HG03175 (cell line): ENCODE measurements around the gene MAD1L1.

Experiments used
- ATAC-seq: cut with Tn5 transposase; IDR thresholded peaks from one replicate; pipeline ENCODE4 v1.9.1; 2021; ENCODE audit warnings: mild to moderate bottlenecking, moderate library complexity; ENCODE audit not compliant: unreplicated experiment

MAD1L1 gene

DNA sequence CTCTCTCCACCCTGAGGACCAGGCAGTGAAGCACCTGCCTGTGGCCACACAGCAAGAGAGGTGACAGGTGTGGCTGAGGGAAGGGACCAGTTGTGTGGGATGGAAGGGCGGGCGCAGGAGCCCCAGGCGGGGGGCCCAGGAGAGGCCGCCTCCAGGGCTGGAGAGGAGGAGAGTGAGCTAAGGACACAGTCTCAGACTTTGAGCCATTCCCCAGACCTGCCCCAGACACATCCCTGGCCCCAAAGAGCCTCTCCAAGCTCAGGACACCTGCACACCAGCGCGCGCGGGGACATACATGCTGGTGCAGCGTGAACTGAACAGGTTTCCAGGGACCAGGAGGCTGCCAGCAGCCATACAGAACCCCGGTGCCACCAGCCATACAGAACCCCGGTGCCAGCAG is 237.3 kb downstream of the MAD1L1 start:
- no peak for ATAC-seq

DNA sequence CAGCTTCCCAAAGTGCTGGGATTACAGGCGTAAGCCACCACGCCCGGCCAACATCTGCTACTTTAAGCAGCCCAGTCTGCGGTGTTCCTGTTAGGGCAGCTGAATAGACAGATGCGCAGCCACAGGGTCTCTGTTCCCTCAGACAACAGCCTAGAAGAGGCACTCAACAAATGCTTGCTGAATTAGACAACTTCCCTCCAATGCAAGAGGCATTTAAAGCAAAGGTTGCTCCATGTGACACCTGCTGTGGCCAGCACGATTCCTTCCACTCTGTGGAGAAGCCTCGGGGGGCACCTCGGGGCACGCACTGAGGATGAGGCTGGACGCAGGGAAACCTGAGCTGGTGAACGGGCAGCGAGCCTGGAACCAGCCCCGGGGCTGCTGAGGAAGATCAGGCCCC is 237.8 kb downstream of the MAD1L1 start:
- no peak for ATAC-seq

DNA sequence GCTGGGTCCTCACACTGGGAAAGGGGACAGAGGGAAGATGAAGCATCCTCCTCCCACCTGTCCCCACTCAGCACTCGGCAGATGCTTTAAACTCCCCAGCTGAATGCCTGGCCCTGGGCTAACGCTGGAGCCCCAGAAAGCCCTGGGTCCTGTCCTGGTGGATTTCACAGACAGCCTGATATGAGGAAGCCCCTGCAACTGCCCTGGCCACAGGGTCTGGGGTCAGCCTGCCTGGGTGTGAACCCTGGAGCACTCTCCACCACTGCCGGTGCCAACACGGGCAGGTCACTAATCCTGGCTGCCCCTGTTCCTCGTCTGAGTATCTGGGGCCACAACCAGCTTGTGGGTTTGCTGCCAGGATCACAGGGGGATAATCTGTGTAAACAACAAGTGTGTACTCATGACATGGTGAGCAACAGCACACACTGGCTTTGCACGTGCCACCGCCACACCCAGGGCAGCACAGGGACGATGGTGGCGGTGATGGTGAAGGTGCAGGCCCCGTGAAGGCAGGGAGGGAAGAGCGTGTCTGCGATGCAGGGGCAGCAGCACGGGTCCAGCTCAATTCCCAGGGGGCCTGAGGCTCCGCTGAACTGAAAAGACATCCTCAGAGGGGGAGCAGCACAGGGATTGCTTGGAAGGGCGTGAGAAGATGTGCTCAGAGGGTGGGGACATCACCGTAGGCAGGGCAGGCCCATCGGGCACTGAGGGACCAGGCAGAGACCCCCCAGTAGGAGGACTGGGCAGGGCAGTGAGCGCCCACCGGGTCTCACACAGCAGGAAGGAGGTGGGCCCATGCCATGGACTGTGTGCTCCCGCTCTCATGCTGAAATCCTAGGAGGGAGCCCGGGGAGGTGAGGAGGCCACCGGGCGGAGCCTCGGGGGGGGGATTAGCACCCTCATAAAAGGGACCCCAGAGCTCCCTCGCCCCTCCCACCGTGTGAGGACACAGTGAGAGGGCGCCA is 238.7 kb downstream of the MAD1L1 start:
- no peak for ATAC-seq

DNA sequence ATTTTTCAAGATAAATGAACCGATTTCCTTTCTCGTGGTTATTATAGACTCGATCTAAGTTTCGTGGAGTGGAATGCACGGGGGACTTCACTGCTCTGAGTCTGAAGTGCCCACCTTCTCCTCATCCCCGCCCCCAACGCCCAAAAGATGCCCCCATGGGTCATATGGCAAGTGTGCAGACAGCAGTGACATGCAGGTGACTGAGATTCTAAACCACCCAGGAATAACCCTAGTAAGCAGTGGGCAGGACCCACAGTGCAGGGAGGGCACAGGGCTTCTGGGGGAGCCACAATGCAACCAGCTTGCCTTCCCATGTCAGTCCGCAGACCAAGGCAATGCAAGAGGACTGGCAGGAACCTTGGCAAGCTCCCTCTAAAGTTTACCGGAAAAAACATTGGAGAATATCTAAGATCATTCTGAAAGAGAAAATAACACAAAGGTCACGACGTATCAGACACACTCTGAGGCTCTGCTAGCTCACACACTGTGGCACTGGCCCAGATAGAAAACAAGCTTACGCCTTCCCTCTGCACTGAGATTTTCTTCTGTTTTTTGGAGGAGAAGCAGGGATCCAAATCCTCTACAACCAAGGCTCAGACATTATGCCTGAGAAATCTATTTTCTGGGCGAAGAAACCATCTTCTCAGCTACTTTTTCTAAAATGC is 239.6 kb downstream of the MAD1L1 start:
- no peak for ATAC-seq

DNA sequence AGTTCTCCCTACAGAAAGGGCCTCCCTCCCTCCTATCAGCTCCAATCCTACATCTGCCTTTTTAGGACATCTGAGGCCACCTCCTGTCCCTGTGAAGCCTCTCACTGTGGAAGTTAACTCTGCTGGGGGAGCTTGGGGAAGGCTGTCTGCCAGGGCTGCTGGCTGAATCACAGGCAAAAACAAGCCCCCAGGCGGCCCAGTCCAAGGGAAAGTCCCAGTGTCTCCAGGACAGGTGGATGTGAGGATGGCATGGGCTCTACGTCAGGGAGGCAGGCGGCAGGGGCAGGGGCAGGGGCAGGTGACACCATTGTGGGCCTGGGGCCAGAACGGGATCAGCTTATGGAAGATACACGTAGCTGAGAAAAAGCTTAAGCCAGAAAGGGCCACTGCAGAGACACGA is 240.2 kb downstream of the MAD1L1 start:
- ATAC-seq, result no peak

DNA sequence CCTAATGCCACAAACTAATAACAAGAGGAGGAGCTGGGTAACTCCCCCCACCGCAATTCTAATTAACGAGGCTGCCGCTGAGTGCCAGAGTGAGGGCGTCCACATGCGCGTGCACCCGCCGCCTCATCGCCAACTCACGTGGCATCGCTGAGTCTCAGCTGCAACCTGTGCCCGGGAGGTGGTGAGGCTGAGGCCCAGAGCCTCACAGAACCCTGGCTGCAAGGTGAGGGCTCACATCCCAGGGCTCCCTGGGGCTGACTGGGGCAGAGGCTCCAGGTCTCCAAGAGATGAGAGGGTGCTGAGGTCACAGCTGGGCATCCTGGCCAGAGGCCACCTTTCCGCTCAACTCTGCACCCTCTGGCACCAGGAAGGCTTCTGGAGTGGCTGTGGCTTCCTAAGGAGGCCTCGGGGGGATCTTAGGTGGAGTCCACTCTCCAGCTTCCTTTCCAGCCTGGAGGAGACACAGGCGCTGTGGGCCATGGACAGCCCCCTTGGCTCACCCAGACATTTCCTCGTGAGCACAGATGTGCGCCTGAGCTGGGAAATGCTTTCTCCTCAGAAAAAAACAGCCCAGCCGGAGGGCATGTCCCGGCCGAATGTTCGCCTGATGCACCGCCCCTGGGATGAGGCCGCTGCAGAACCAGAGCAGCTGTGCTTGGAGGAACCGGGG is 242.6 kb downstream of the MAD1L1 start:
- ATAC-seq, result no peak

DNA sequence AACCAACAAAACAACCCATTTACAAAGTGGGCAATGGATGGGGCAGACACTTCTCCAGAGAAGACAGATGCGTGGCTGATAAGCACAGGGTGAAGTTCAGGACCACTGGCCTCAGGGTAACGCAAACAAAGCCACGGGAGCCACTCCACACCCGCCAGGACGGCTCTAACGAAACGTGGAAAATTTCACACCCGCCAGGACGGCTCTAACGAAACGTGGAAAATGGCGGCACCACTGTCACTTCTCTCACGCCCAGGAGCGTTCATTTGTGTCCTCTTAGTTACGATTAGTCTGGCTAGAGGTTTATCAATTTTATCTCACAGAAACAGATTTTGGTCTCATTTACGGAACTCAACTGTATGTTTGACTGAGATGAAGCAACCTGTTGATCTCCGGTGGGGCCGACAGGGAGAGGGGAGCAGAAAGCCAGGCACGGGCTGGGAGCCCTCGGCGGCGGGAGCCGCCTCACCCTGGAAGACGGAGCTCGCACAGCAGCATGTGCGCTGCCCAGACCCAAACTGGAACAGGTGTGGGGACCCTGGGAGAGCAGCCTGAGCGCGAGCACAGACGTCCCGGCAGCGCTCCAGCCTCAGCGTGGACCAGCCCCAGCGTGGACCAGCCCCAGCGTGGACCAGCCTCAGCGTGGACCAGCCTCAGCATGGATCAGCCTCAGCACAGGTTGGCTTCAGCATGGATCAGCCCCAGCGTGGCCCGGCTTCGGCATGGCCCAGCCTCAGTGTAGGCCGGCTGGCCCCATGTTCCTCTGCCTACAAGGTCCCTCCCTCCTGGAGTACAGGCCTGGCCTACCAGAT is 243.5 kb downstream of the MAD1L1 start:
- ATAC-seq, result no peak

DNA sequence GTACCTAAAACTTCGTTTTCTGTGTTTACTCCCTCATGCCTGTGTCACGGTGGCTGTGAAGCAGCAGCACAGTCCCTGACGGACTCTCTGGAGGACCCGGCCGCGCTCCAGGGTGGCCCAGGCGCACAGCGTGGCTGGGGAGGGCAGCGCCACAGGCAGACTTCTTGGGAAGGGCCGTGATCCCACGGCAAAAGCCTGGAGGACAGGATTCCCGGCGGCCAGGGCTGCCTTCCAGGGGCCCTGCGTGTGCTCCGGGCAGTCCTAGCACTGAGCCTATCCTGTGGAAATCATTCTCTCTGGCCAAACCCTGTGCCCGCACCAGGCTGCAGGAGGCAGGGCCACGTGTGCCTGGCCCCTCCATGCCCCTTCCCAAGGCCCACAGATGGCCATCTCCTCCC is 244.2 kb downstream of the MAD1L1 start:
- ATAC-seq, result no peak

DNA sequence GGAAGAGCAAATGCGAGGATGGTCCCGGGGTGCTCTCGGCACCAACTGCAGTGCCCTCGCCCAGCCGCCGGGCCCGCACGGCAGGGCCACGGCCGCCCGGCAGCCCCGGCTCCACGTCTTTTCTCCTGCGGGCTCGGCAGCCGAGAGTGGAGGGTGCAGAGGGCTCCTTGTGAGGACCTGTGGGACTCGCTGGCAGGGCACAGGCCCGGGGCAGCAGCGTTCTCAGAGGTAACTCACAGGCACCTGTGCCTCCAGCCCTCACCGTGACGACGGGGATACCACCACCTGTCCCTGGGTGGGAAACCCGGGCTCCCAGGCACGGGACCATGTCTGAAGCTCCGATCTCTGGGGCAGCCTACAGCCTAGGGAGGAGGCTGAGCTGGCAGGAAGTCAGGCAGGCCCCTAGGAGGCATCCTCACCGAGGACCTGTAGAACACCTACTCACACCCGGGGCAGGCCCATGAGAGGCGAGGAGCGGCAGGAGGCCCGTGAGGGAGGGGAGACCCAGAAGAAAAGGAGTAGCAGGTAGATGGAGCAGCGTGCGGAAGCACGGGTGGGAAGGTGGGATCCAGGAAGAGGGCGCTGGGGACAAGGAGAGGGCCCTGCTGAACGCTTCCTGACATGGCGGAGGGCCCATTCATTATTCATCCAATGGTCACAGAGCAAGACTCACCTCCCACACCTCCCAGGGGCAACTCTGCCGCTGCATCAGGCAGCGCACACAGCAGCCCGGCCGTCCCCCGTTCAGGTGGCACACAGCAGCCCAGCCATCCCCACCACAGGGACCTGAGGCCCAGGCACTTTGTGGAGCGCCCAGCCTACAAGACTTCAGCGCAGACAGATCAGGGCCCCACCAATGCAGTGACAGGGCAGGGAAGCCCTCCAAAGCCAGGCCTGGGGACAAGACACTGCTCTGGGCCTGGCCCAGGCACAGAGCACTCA is 244.9 kb downstream of the MAD1L1 start:
- ATAC-seq, result no peak

DNA sequence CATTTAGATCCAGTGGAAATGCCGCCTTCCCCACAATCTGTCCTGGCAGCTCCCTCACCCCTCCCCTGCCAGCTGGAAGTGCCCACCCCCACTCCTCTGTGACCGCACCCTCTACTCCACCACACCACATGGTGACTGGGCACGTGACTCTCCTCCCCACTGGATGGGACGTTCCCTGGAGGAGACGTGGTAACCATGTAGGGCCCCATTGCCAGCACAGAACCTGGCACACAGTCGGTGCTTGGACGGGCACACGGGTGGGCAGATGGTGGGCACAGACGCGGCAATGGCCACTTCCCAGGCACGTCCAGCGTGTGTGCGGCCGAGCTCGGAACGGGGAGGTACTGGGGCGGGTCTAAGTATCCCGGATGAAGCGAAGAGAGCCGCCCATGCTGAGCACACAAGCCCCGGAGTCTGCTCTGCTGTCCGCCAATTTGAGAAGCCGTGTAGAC is 245.6 kb downstream of the MAD1L1 start:
- no peak for ATAC-seq

DNA sequence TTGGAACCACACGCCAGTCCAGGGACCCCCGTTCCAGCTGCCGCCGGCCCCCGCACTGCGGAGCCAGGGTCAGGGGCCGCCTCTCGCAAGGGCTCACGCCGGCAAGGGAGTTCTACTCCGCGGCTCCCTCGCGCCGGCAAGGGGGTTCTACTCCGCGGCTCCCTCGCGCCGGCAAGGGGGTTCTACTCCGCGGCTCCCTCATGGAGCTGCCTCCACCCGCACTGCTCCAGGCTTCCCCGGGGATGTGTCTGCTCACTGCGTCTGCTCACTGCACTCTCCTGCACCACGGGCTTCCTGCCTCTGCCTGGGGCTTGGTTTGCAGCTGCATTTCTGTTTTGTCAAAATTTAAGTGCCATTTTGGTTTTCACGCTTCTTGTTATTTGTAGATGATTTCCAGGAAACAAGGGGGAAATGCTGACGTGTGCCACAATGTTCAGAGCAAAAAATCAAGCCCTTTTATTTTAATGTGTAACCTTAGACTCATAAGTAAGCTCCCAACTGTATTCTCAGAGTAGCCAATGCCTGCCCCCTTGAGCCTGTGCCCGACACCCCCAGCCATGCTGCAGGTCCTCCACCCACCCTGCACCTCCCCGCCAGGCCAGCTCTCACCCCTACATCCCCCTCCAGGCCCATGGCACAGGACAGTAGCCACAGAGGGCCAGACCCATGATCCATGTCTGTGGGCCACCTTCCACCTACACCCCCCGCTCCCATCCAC is 246.2 kb downstream of the MAD1L1 start:
- ATAC-seq, result no peak

DNA sequence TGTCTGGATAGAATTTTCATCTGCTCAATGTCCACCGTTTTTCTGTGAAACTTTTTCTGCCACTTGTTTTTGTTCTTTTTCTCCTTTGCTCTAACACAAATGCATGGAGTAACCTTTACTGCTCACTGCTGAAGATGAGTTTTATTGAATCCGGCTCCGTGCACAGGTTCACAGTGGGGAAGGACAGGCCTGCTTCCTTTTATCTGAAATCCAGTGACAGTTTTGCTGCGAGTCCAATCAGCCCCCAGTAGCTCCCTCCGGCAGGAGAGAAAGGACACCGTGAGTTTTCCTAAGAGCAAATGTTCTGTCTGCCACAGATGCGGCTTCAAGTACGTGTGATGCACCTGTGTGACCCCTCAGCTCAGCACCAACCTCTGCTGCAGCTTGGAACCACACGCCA is 246.8 kb downstream of the MAD1L1 start:
- ATAC-seq, result no peak

DNA sequence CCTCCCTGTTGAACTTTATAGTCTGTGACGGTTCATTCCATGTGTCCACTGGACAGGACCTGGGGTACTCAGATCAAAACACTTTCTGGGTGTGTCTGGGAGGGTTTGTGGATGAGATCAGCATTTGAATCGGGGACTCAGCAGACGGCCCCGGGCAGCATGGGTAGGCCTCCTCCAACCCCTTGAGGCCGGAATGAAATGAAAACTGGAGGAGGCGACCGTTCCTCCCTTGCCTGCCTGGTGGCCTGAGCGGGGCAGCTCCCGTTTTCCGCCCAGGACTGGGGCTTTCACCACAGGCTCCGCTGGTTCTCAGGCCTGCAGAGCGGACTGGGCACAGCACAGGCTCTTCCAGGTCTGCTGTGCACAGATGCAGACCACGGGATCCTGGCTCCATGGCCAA is 247.7 kb downstream of the MAD1L1 start:
- no peak for ATAC-seq

DNA sequence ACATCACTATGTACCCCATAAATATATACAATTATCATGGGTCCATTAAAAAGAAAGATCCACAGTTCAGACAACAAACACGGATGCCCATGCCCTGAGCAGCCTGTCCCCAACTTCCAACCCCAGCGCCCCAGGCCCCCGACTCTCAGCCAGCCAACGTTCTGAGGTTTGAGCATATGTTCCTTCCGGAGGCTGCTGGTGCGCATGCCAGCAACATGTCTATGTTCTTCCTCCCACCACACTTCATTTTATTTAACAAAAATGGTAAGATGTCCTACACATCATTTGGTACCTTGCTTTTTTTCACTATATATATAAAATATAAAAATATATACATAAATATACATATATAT is 250.9 kb downstream of the MAD1L1 start:
- no peak for ATAC-seq

DNA sequence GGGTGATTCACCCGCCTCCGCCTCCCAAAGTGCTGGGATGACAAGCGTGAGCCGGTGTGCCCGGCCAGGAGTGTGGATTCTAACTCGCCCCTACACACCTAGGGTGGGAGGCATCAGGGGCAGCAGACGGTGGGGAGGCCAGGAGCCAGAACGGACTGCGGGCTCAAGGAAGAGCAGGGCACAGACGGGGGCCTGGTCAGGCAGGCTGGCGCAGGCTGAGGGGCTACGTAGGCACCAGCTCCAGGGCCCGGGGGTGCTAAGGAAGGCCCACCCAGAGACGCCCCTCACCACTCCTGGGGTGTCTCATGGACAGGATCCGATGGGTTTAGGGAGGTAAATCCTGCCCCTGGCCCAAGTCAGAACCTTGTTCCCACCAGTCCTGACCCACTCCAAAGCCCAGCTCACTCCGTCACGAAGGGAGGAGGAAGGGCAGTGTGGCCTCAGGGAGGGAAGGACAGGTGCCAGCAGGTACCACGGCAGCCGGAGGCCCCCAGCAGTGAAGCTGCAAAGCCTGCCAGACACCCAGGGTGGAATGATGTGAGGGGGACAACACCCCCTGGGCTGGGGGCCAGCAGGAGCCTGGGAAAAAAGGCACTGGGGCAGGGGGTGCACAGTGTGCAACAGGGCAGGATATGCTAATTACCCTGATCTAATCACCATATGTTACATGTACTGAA is 251.4 kb downstream of the MAD1L1 start:
- no peak for ATAC-seq

DNA sequence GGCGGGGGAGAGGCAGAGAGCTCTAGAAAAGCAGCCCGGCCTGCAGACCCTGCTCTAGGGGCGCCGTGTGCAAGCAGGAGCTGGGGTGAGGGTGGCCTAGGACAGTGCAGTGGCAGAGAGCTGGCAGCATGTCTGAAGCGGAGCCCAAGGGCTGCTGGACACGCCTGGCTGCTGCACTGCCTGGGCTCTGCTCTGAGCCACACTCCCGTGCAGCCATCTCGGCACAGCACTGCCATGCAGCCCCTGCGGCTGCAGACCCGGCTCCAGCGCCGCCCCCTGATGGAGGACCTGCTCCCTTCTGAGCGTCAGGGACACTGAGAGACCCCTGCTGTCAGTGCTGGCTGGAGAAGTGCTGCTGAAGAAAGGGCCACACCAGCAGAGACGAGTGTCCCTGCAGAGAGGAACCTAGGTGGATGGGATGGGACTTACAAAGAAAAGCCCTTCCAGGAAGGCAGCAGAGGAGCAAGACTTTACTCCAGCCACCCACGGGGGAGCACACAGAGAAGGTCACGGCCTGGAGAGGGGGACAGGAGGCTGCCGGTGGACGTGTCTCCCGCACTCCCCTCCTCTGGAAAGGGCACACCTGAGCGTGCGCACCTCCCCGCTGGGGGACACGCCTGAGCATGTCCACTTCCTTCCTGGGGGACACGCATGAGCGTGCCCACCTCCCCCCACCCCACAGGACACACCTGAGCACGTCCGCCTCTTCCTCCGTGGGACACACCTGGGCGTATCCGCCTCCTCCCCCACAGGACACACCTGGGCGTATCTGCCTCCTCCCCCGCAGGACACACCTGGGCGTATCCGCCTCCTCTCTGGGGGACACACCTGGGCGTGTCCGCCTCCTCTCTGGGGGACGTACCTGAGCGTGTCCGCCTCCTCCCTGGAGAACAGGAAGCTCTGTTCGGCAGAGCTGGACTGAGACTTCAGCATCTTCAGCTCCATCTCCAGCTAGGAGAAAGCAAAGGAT is 252.9 kb downstream of the MAD1L1 start:
- ATAC-seq, result no peak
